ENCODE results near the gene PKP4. TPM values are rescaled to one million over a fixed set of nuclear protein-coding genes. Genes with fewer than 3 reads are reported as not detected.

Gene PKP4
- total RNA-seq, 1 donor = 62.2 TPM

GRCh38 chr2:158518084-158518483, 61.3 kb downstream of the PKP4 start:
- TF ChIP-seq CTCF (IDR thresholded peaks at IDR 0.05; ENCODE audit: insufficient read depth, low read depth, low read length) = no peak
- peak; percentile 84 for DNase-seq (ENCODE audit: low read depth)
- H3K4me3 ChIP-seq (ENCODE audit: low read depth, low read length) = no peak overlapping the region

GRCh38 chr2:158519481-158519880, 62.7 kb downstream of the PKP4 start:
- no peak for TF ChIP-seq CTCF (IDR thresholded peaks at IDR 0.05; ENCODE audit: insufficient read depth, low read depth, low read length)
- H3K4me3 ChIP-seq (ENCODE audit: low read depth, low read length) = no peak overlapping the region
- DNase-seq (ENCODE audit: low read depth) = no peak

- TF ChIP-seq CTCF (IDR thresholded peaks at IDR 0.05; ENCODE audit: insufficient read depth, low read depth, low read length) = no peak
- peak; percentile 44 for DNase-seq (ENCODE audit: low read depth)
- H3K4me3 ChIP-seq (ENCODE audit: low read depth, low read length) = no peak overlapping the region
Measured at GRCh38 chr2:158529379-158530259, 72.9 kb downstream of the PKP4 start.

- no peak overlapping the region for H3K4me3 ChIP-seq (ENCODE audit: low read depth, low read length)
- no peak for DNase-seq (ENCODE audit: low read depth)
- TF ChIP-seq CTCF (IDR thresholded peaks at IDR 0.05; ENCODE audit: insufficient read depth, low read depth, low read length) = no peak
Measured at GRCh38 chr2:158530829-158531228, 74.1 kb downstream of the PKP4 start.

GRCh38 chr2:158533009-158533408, 76.3 kb downstream of the PKP4 start:
- TF ChIP-seq CTCF (IDR thresholded peaks at IDR 0.05; ENCODE audit: insufficient read depth, low read depth, low read length) = no peak
- no peak for DNase-seq (ENCODE audit: low read depth)
- no peak overlapping the region for H3K4me3 ChIP-seq (ENCODE audit: low read depth, low read length)

GRCh38 chr2:158539176-158540005, 82.6 kb downstream of the PKP4 start:
- TF ChIP-seq CTCF (IDR thresholded peaks at IDR 0.05; ENCODE audit: insufficient read depth, low read depth, low read length) = no peak
- peak; percentile 83 for DNase-seq (ENCODE audit: low read depth)
- H3K4me3 ChIP-seq (ENCODE audit: low read depth, low read length) = no peak overlapping the region

Measured in fibroblast of villous mesenchyme (primary cell).